AG08396 (cell line): Measurements from ENCODE around the gene JPT1.

Source experiments
- DNase-seq: peaks from one replicate; pipeline ENCODE4 v3.0.0; 2012; ENCODE audit warnings: low spot score, mixed read lengths

Gene JPT1

DNA sequence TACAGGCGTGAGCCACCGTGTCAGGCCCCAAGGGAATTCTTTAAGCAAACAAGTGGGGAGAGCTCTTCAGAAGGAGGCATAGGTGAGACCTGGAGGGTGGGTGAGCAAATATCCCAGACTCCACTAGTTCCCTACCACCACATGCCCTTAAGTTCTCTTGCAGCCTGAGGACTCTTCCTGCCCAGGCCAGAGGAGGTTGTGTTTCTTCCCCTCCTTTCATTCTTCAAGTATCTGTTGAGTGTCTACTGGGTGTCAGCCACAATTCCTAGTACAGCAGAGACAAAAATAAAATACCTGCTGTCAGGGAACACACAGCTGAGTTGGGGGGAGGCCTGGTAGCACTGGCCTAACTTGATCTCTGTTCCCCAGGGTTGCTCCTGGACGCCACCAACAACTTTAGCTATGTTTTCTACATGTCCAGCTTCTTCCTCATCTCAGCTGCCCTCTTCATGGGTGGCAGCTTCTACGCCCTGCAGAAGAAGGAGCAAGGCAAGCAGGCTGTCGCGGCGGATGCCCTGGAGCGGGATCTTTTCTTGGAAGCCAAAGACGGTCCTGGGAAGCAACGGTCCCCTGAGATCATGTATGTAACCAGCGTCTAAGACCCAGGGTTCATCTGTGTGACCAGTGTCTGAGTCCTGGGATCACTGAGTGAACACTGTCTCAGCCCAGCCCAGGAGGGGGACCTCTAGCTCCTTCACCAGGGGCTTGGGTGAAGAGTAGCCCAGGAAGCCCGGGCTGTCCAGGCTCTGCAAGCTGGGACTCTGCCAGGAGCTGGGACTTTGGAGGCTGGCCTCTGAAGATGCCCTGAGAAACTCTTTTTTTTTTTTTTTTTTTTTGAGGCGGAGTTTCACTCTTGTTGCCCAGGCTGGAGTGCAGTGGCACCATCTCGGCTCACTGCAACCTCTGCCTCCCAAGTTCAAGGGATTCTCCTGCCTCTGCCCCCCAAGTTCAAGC, 50.4 kb downstream of the JPT1 start:
- no peak for DNase-seq

DNA sequence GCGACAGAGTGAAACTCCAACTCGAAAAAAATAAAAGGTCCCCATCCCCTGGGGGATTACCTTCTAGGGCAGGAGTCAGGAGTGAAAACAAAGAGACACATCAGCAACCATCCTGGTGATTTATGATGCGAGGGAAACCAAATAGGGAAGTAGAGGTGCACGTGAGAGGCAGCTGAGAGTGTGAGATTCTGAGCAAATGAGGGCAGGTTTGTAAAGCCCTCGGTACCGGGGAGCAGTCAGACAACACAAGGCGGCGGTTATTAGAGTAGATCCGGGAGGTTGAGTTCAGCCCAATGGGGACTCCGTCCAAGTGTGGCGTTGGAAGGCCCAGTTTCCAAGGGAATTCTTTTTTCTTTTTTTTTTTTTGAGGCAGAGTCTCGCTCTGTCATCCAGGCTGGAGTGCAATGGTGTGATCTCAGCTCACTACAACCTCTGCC, 51.9 kb downstream of the JPT1 start:
- DNase-seq: no peak

DNA sequence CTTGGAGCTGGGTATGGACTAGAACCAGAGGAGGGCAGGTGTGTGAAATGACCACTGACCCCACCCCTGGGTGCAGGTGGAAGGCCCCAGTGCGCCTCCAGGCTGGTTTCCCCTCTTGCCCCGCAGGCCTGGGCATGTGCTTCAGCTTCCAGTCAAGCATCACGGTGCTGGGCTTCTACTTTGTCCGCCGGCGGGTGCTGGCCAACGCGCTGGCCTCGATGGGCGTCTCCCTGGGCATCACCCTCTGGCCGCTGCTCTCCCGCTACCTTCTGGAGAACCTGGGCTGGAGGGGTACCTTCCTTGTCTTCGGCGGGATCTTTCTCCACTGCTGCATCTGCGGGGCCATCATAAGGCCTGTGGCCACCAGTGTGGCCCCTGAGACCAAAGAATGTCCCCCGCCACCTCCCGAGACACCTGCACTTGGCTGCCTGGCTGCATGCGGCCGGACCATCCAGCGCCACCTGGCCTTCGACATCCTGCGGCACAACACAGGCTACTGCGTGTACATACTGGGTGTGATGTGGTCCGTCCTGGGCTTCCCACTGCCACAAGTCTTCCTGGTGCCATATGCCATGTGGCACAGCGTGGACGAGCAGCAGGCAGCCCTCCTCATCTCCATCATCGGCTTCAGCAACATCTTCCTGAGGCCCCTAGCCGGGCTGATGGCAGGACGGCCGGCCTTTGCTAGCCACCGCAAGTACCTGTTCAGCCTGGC, 54.3 kb downstream of the JPT1 start:
- DNase-seq: no peak

DNA sequence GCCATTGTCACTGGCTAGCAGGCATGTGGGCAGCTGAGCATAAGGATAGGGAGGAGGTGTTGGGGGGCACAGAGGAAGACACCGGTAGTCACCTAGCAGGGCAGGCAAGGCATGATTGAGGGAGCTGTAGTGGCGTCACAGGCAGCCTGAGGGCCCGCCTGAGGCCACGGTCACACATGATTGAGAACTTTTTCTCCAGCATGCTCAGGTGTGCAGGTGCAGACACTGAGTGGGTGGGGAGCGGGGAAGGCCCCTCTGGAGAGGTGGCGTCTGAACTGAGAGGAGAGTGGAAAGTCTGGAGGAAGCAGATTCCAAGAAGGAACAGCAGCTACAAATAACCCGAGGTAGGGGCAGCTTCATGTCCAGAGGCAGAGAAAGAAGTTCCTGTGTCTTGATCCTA, 55.5 kb downstream of the JPT1 start:
- no peak for DNase-seq

DNA sequence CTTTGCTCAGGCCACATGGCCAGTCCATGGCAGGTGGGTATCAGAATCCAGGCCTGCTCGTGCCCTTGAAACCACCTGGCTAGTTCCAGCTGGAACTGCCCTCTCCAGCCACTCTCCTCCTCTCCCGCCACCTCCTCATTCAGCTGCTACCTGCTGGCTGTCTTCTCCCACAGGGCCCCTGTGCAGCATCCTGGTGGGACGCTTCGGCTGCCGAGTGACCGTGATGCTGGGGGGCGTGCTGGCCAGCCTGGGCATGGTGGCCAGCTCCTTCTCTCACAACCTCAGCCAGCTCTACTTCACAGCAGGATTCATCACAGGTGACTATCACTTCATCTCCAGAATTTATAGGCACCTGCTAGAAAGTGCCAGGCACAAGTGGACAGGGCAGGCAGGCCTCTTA, 56.4 kb downstream of the JPT1 start:
- no peak for DNase-seq

DNA sequence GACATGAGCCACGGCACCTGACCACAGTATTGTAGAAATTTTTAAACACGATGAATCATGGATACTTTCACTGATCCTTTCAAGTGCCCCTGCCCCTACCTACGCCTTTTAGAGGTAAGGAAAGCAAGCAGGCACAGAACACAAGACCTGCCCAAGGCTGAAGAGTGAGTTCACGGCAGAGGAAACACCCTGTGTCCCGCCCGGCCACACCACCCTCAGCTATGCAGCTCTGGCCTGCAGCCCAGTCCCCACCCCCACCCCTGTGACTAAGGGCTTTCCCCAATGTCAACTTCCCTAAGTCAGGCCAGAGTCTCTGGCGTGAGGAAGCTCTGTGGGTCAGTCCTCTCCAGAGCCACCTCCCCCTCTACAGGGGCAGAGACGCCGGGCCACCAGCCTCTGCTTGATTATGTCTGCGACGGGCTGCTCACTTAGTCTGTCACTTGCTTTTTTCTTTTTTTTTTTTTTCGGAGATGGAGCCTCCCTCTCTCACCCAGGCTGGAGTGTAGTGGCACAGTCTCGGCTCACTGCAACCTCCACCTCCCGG, 58.2 kb downstream of the JPT1 start:
- peak; percentile 84 for DNase-seq

DNA sequence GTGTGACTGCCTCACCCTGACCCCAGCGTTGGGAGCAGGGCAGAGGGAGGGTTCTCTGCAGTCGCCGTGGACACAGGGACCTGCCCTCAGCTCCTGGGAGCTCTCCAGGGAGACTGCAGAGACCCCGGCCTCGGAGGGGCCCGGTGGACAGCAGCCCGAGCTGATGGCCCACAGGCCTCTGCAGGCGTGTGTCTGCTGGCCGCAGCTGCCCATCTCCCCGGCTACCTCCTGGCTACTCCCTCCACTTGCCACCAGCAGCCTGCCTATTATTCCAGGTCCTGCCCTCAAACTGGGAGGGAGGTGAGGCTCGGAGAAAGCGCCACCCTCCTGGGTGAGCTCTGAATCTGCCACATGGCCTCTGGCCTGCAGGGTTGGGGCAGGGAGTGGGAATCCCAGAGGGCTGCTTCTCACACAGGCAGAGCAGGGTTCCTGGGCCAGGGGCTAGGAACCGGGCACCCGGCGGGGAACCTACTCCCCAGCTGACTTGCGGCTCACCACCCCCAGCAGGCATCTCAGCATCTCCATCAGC, 59.4 kb downstream of the JPT1 start:
- no peak for DNase-seq

DNA sequence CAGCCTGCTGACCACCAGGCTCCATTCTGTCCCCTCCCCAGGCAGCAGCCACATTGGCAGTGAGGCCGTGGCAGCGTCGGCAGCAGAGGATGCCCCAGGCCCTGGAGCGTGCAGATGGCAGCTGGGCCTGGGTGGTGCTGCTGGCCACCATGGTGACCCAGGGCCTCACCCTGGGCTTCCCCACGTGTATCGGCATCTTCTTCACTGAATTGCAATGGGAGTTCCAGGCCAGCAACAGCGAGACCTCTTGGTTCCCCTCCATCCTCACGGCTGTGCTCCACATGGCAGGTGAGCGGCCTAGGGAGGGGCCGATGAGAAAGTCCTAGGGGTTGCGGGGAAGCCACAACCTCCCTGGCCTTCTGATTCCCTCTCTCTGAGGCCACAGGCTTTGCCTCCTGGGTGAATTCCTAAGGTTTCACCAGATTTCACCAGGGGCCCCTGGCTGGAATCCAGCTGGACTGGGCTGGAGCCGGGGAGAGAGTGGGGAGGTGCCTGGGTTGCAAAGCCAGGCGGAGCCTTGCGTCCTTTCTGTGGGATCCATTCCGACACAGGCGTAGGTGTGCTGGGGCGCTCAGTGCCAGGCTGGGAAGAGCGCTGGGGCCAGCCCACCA, 60.7 kb downstream of the JPT1 start:
- no peak for DNase-seq

DNA sequence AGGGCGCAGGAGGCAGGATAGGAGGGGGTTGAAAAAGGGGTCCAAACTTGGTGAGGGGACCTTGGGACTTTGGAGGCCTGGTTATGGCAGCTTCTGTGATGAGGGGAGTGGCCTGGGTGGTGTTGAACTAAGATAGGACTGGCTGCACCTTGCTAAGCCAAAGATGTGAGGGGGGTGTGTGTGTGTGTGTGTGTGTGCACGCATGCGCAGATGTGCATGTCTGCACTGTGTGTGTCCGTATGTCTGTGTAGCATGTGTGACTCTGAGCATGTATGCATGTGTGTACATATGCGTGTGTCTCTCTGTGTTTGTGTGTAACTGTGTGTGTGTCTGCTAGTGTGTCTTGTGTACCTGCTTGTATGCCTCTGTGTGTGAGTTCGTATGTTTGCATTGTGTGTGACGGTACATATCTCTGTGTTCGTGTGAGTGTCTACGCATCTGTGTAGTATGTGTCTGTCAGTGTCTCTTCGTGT, 62.4 kb downstream of the JPT1 start:
- no peak for DNase-seq

DNA sequence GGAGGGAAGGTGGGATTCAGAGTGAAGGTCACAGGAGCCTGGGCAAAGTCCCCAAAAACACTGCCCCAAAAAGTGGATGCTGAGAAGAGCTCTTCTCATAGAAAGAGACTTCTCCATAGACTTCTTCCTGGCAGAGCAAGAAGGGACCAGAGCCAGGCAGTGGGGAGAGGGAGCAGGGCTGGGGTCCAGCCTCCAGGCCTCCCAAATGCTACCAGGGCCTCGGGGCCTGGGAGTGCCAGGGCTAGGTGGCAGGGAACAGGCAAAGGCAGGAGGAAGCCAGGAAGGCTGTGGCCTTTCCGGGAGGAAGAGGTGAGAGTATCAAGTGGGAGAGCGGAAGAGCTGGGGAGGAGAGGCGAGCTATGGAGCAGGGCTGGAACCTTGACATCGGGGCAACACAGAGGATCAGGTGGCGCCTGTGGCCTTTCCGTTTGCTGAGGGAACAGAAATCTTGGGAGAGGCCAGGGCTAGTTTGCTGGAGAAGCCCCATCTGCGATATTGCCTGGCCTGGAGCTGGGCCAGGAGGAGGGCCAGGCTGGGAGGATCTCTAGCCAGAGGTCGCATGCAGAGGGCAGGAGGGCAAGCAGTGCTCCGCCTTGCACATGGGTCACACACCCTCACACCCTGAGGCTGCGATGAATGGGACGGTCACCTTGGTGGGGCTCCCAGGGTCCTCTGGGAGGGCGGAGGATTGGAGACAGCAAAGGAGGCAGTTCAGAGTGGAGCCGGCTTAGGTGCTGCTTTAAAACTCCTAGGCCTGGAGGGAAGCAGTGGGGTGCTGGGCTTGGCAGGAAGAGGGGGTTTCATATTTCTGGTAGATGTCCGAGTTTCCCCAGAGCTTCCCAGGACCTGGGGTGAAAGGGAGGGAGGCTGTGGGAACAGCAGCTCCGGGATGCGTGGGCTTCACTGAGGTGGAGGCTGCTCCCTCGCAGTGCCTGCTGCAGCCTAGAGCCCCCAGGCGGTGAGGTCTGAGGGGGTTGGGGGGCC, 63.1 kb downstream of the JPT1 start:
- DNase-seq: no peak

DNA sequence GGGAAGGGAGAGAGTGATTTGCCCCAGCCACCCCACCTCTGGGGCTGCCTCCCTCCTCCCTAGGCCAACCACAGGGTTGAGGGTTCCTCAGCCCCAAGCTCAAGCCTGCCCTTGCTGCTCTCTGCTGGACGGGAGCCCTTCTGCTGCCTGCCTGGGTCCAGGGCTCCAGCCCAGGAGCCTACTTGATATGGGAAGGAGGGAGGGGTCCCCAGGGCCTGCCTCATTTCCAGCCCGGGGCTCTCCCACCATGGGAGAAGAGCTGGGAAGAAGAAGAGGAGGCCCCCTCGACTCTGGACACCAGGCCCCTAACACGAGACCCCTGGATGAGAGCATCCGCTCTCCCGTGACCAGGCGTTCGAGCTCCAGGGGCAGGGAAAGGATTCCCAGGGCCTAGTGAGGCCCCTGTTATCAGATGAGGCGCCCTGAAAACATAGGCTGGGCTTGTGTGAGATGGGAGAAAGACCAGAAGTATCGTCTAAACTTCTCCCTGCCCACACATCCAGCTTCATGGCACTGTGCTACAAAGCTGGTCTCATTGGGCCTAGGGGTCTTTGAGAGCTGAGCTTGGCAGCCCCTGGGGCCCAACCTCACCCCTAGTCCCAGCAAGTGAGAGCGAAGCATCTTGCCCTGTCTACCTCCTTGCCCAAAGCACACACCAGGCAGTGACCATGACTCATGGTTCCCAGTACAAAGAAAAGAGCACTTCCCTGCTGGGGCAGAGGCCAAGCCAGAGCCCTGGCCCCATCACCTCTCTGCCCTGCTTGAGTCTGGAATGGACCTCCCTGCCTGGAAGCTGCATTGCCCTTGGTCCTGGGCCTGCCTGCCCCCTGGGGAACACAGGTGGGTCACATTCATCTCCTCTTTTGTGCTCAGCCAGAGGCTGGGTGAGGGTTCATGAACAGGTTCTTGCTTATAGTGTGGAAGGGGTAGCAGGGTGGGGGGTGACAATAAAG, 65.6 kb downstream of the JPT1 start:
- DNase-seq: peak; percentile 68

DNA sequence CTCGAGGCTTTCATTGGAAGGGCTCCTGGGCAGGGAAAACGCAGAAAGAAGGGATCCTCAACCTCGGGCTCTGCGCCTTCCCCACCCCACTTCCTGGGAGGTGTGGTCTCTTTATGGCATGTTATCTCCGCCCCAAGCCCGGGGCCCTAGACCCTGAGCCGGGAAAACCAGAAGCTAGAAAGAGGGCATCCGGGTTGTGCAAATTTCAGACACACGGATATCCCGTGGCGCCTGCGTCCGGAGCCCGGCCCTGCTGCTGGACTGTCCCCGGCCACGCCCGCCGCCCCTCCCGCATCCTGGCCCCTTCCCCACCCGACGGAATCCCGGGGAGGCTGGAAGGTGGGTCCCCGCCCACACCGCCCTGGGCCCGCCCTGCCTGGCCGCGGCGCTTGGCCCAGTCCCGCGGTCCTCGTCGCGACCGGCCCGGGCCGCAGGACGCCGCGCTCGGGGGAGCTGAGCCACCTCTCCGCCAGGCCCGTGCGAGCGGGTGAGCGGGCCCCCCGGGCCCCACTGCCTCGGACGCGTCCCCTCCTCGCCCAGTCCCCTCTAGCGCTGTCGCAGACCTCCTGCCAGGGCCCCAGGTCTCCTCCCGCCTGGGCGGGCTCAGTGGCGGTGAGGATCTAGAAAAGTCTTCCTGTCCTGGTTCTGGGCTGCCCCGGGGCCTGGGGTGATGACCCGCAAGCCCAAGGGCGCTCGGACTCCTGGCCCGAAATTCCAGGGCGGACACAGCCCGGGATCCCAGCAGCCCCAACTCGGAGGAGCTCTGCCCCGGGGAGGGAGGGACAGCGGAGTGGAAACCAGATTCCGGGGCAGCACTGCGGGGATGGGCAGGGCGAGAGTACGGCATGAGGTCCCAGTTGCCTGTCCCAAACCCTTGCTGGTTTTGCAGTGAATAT, 66.5 kb downstream of the JPT1 start, which contains the start of gene SLC16A5:
SLC16A5 (plus strand) TSS at position 397 of the 896 bp plus-strand sequence. CDS start 5,683 bp downstream, outside the sequence.
- peak; percentile 81 for DNase-seq

DNA sequence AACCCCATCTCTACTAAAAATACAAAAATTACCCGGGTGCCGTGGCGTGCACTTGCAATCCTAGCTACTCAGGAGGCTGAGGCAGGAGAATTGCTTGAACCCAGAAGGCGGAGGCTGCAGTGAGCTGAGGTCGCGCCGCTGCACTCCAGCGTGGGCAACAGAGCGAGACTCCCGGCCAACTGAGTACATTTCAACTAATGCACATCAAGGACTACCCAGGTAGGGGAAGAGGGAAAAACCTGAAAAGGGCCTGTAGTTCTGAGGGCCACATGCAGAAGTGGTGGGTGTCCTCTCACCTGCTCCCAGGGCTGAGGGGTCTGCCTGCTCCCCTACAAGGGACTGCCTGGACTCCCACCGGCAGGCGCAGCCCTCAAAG, 67.1 kb downstream of the JPT1 start:
- DNase-seq: no peak

DNA sequence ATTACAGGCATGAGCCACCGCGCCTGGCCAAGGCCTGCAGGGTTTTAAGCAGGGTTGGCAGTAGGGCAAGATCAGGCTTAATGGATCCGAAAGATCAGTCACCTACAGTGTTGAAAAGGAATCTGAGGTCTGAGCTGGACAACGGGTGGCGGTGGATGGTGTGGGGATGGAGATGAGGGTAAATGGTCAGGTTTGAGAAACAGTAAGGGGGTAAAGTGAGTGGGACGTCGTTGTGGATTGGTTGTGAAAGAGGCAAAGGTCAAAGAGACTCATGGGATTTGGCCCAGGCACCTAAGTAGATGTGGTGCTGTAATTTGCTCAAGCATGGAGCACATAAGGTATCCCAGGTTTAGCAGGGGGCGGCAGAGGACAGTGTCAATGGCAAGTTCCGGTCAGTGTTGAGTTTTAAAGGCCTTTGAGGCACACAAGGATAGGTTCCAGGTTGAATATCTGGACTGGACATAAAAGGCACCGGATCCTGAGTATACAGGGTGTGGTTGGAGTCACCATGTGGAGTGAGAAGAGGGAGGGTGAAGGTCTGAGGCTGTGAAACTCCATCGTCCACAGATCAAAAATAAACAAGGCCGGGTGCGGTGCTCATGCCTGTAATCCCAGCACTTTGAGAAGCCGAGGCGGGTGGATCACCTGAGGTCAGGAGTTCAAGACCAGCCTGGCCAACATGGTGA, 67.7 kb downstream of the JPT1 start:
- DNase-seq: no peak
